Thyroid gland (tissue), 4 donors: Measurements from ENCODE around the gene WNT9B. TPM values are rescaled to one million over a fixed set of nuclear protein-coding genes. Genes with fewer than 3 reads are reported as not detected.

Experiments used
- DNase-seq, 2 donors: peaks; one replicate each; pipeline ENCODE4 v3.0.0-alpha.2; 2019
- H3K27ac ChIP-seq, 3 donors: fragments of 200-600 bp; sonication (generic); 1 replicate in 2 of 3; 2 replicates in 1 of 3; pipeline ENCODE4 v1.5.1; 2016 to 2019; ENCODE audit warnings: mild to moderate bottlenecking in 1 of 3, moderate library complexity in 1 of 3
- H3K27me3 ChIP-seq: fragments of 200-600 bp; sonication (generic); one replicate; pipeline ENCODE4 v1.5.1; 2019
- H3K36me3 ChIP-seq, 2 donors: fragments of 200-600 bp; sonication (generic); one replicate each; pipeline ENCODE4 v1.5.1; 2016 to 2019
- H3K4me1 ChIP-seq, 2 donors: fragments of 200-600 bp; sonication (generic); one replicate each; pipeline ENCODE4 v1.5.1; 2017 to 2019
- H3K4me3 ChIP-seq, 3 donors: fragments of 200-600 bp; sonication (generic); replicated peaks in 1 of 3; 1 replicate in 2 of 3; 2 replicates in 1 of 3; pipeline ENCODE4 v1.5.1; 2016; ENCODE audit warnings: mild to moderate bottlenecking in 1 of 3
- H3K9me3 ChIP-seq: fragments of 200-600 bp; sonication (generic); one replicate; pipeline ENCODE4 v1.5.1; 2017
- CTCF ChIP-seq, 6 experiments: fragments of 200-600 bp in 3 of 6; fragments of 450-650 bp in 3 of 6; sonication (generic) in 3 of 6; IDR thresholded peaks; one replicate each; pipeline ENCODE4 v1.5.1; 2016 to 2019; ENCODE audit warnings: antibody characterized with exemption in 6 of 6, mild to moderate bottlenecking in 2 of 6, inconsistent platforms in 1 of 6, moderate library complexity in 1 of 6
- POLR2A ChIP-seq, 2 donors: fragments of 450-650 bp; IDR thresholded peaks; one replicate each; pipeline ENCODE4 v1.6.1; 2017; ENCODE audit warnings: antibody characterized with exemption in 2 of 2, mild to moderate bottlenecking in 2 of 2, moderate library complexity in 1 of 2
- WGBS, 2 donors: methylation state at CpG; one replicate each; pipeline ENCODE4 v1.1.5; 2017; 5-methylcytosine and 5-hydroxymethylcytosine counted together
- intact Hi-C: fragments of 100-400 bp; cut with DNase I; formaldehyde crosslinking; loops from one replicate; pipeline ENCODE4 v1.15.1; 2023
- total RNA-seq, 4 donors: library from RNA; depleted of rRNA; stranded (reverse); fragments of >200 nt; gene quantifications; one replicate each; pipeline ENCODE4 v1.2.3, GENCODE V29; 2016

Gene WNT9B
- total RNA-seq, 4 donors from 2014 or later: 1.2 TPM; not detected in 3

- peaks cover 5% of the 10 kb centered on the region for H3K27me3 ChIP-seq
- no peak for TF ChIP-seq CTCF (IDR thresholded peaks at IDR 0.05)
- TF ChIP-seq POLR2A (IDR thresholded peaks at IDR 0.05): no peak
- 62 to 64% methylated on average over 7 to 8 of the region's 8 CpGs for WGBS, 2 donors
- DNase-seq: no peak
- intact Hi-C loops: no loop called here
- H3K4me3 ChIP-seq: no peak overlapping the region
- no peaks in the 10 kb centered on the region for H3K9me3 ChIP-seq
- no peak overlapping the region for H3K27ac ChIP-seq
- H3K36me3 ChIP-seq: no peaks in the 10 kb centered on the region
- peaks cover 5 to 18% of the 10 kb centered on the region in 2 donors for H3K4me1 ChIP-seq
These were observed 3.9 kb upstream of the WNT9B start for GRCh38 chr17:46847204-46848191.

DNA sequence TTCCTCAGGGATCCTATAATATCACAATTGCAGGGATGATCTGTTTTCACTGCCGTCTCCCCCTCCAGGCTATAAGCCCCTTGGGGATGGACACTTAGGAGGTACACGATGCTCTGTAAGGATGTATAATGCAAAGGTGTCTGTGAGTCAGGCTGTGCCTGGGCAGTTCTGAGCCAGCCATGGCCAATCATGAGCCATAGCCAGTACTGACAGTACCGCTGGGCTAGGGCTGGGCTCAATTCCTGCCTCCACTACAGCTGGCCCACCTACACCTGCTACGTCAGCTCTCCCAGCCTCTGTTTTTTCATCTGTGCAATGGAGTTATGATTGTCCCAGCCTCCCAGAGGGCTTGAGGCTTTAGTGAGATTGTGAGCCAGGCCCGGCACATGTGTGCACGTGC, 2.8 kb upstream of the WNT9B start:
- Histone ChIP-seq H3K27ac (no peak overlapping the region), H3K27me3 (peaks cover 5% of the 10 kb centered on the region), H3K9me3 (no peaks in the 10 kb centered on the region), H3K4me3 (no peak overlapping the region), H3K36me3 (no peaks in the 10 kb centered on the region), H3K4me1 (peaks cover 5 to 18% of the 10 kb centered on the region in 2 donors)
- 78 to 79% methylated on average over 6 of the region's 6 CpGs for WGBS, 2 donors
- DNase-seq: no peak
- intact Hi-C loops: no loop called here
- TF ChIP-seq POLR2A (IDR thresholded peaks at IDR 0.05) (no peak), CTCF (IDR thresholded peaks at IDR 0.05) (no peak)

DNA sequence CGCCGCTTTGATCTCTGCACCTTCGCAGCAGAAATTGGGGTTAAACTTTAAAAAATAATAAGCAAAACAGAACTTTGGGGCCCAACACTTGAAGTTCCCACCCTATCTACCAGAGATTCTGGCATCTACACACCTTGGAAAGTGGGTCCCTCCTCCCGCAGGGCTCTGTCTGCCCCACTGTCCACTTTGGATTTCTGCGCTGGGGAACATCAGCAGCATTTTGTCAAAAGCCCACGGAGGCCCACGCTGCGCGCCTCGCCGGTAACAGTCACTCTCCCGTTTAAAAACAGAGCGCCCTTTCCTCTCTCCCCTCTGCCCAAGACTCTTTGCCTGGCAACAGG, 725 bp upstream of the WNT9B start:
- no peaks in the 10 kb centered on the region for H3K36me3 ChIP-seq
- DNase-seq: no peak
- intact Hi-C loops: no loop called here
- TF ChIP-seq POLR2A (IDR thresholded peaks at IDR 0.05) (no peak), CTCF (IDR thresholded peaks at IDR 0.05) (no peak)
- H3K27ac ChIP-seq: no peak overlapping the region
- peaks cover 5 to 18% of the 10 kb centered on the region in 2 donors for H3K4me1 ChIP-seq
- 34 to 41% methylated on average over 13 of the region's 13 CpGs for WGBS, 2 donors
- no peak overlapping the region for H3K4me3 ChIP-seq
- peaks cover 5% of the 10 kb centered on the region for H3K27me3 ChIP-seq
- H3K9me3 ChIP-seq: no peaks in the 10 kb centered on the region

DNA sequence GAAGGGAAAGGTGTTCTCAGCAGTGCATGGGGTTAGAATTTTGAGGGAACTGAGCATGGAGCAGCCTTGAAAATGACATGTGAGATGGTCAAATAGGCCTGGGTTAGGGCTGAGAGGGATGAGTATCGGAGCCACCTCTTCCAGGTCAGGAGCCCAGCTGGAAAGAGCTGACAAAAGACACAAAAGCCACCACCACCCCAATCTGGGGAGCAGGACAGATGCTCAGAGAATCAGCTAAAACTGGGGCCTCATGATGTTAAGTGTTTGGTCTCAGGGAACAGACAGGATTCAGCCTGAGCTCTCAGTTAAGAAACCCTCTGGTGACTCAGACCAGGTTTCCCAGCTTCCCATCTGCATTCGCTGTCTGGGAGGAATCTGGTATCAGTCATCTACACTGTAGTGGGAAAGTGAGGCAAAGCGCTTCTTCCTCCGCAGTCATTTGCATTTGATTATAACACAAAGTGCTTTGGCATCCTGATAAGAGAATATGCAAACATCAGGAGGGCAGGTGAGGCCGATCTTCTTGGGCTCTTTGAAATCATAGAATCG, 2.6 kb downstream of the WNT9B start:
- Histone ChIP-seq H3K9me3 (no peaks in the 10 kb centered on the region), H3K27ac (no peak overlapping the region), H3K36me3 (no peaks in the 10 kb centered on the region), H3K4me1 (peaks cover 5 to 18% of the 10 kb centered on the region in 2 donors), H3K27me3 (peaks cover 5% of the 10 kb centered on the region), H3K4me3 (no peak overlapping the region)
- intact Hi-C loops: no loop called here
- 81 to 83% methylated on average over 6 of the region's 6 CpGs for WGBS, 2 donors
- TF ChIP-seq POLR2A (IDR thresholded peaks at IDR 0.05) (no peak), CTCF (IDR thresholded peaks at IDR 0.05) (no peak)
- no peak for DNase-seq

DNA sequence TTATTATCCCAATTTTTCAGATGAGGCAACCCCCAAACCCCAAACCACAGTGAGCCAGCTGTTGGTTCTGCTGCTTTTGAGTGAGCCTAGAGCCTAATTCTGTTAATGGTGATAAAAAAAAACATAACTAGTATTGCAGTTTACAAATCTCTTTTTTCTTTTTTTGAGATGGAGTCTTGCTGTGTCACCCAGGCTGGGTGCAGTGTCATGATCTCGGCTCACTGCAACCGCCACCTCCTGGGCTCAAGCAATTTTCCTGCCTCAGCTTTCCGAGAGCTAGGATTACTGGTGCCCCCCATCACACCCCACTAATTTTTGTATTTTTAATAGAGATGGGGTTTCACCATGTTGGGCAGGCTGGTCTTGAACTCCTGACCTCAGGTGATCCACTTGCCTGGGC, 3.1 kb downstream of the WNT9B start:
- intact Hi-C loops: no loop called here
- Histone ChIP-seq H3K36me3 (no peaks in the 10 kb centered on the region), H3K9me3 (no peaks in the 10 kb centered on the region), H3K27ac (no peak overlapping the region), H3K27me3 (peaks cover 5% of the 10 kb centered on the region), H3K4me1 (peaks cover 5 to 18% of the 10 kb centered on the region in 2 donors), H3K4me3 (no peak overlapping the region)
- TF ChIP-seq POLR2A (IDR thresholded peaks at IDR 0.05): no peak
- TF ChIP-seq CTCF (IDR thresholded peaks at IDR 0.05): no peak
- 92 to 99% methylated on average over 3 of the region's 3 CpGs for WGBS, 2 donors
- DNase-seq: no peak
